ENCODE results near the gene AGXT2.

The AGXT2 gene

GRCh38 chr5:35012796-35013195, 35.0 kb downstream of the AGXT2 start:
- in situ Hi-C loops (cut with HindIII; ENCODE audit: low sequenced_read_pairs): no loop called here
- DNase-seq (ENCODE audit: low read depth, low spot score): no peak
- TF ChIP-seq CTCF (IDR thresholded peaks at IDR 0.05; ENCODE audit: low read depth, low read length): no peak
- H3K4me3 ChIP-seq (ENCODE audit: low read depth, low read length): no peak overlapping the region

GRCh38 chr5:35012365-35012764, 35.4 kb downstream of the AGXT2 start:
- no peak overlapping the region for H3K4me3 ChIP-seq (ENCODE audit: low read depth, low read length)
- in situ Hi-C loops (cut with HindIII; ENCODE audit: low sequenced_read_pairs): no loop called here
- DNase-seq (ENCODE audit: low read depth, low spot score): no peak
- no peak for TF ChIP-seq CTCF (IDR thresholded peaks at IDR 0.05; ENCODE audit: low read depth, low read length)

- no peak for TF ChIP-seq CTCF (IDR thresholded peaks at IDR 0.05; ENCODE audit: low read depth, low read length)
- in situ Hi-C loops (cut with HindIII; ENCODE audit: low sequenced_read_pairs): no loop called here
Observed at GRCh38 chr5:35010676-35011075, 37.1 kb downstream of the AGXT2 start.

DNA sequence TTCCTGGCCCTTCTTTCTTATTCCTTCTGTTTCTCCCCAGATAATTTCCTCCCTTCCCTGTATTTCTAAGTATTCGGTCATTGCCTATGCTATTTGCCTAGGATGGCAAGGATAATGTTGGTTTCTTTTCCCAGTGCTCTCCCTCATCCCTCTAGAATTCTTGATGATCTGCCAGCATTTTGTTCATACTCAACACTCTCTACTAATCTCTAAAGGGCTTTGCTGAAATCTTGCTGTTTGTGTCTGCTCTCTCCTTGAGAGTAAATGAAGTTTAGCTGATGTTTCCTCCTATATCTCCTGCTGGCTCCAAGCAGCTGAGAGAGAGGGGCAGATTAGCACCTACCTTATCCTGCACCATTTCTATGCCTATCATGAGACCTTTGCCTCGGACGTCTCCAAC, 38.1 kb downstream of the AGXT2 start:
- DNase-seq (ENCODE audit: low read depth, low spot score): no peak
- no peak overlapping the region for H3K4me3 ChIP-seq (ENCODE audit: low read depth, low read length)

More at GRCh38 chr5:35010676-35011075, 37.1 kb downstream of the AGXT2 start:
- H3K4me3 ChIP-seq (ENCODE audit: low read depth, low read length): no peak overlapping the region
- DNase-seq (ENCODE audit: low read depth, low spot score): no peak

DNA sequence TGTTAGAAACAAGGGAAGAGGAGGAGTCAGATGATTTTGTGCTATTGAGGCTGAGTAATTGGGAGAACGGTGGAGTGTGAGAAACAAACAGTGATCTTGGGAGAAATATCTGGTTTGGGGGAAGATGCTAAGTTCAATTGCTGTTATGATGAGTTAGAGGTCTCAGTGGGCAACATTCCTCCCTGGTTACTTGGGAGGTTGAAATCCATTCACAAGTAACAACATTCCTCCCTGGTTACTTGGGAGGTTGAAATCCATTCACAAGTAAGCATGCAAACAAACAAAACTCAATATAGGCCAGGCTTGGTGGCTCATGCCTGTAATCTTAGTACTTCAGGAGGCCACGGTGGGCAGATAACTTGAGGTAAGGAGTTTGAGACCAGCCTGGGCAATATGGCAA, 38.7 kb downstream of the AGXT2 start:
- H3K4me3 ChIP-seq (ENCODE audit: low read depth, low read length): no peak overlapping the region
- TF ChIP-seq CTCF (IDR thresholded peaks at IDR 0.05; ENCODE audit: low read depth, low read length): no peak
- in situ Hi-C loops (cut with HindIII; ENCODE audit: low sequenced_read_pairs): no loop called here
- no peak for DNase-seq (ENCODE audit: low read depth, low spot score)

More for the DNA sequence above, 38.1 kb downstream of the AGXT2 start:
- in situ Hi-C loops (cut with HindIII; ENCODE audit: low sequenced_read_pairs): no loop called here
- TF ChIP-seq CTCF (IDR thresholded peaks at IDR 0.05; ENCODE audit: low read depth, low read length): no peak

DNA sequence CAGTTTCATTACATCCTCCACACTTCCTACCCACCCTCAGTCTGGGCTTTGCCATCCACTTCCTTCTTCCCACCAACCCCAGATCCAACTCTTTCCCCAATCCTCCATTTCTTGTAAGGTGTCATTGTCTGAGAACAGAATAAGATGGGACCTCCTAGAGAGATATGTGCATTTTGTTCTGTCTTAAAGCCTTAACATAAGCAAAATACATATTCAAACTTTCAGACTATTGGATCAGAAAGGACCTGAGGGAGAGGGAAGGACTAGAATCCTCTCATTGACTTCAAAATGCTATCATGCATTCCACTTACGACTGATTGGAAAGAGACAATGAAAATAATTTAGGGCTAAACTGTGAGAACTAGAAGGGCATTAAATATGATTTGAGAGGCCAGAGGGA, 43.0 kb downstream of the AGXT2 start:
- in situ Hi-C loops (cut with HindIII; ENCODE audit: low sequenced_read_pairs): no loop called here
- DNase-seq (ENCODE audit: low read depth, low spot score): no peak

More for the DNA sequence above, 43.0 kb downstream of the AGXT2 start:
- no peak for TF ChIP-seq CTCF (IDR thresholded peaks at IDR 0.05; ENCODE audit: low read depth, low read length)
- H3K4me3 ChIP-seq (ENCODE audit: low read depth, low read length): no peak overlapping the region
